GM12878 (cell line): ENCODE results near the gene CDO1.

Source experiments
- CTCF ChIP-seq, 3 experiments: IDR thresholded peaks in 2 of 3; conservative IDR thresholded peaks in 1 of 3; 2 replicates each; pipeline ENCODE4 v1.5.1; 2011; ENCODE audit warnings: low read depth in 3 of 3, low read length in 3 of 3, mild to moderate bottlenecking in 3 of 3, control low read depth in 2 of 3, moderate library complexity in 2 of 3, inconsistent platforms in 1 of 3, mixed read lengths in 1 of 3; ENCODE audit not compliant: control insufficient read depth in 2 of 3, insufficient read depth in 1 of 3; ENCODE audit errors: extremely low read depth in 1 of 3
- E2F4 ChIP-seq: IDR thresholded peaks from 2 replicates; pipeline ENCODE4 v1.6.1; 2012; ENCODE audit warnings: low read depth, low read length, improper control_type of control experiment
- HDAC2 ChIP-seq: fragments of 200-600 bp; sonication (generic); IDR thresholded peaks from 2 replicates; pipeline ENCODE4 v1.6.1; 2017
- IKZF1 ChIP-seq: fragments of 450-650 bp; conservative IDR thresholded peaks from 2 replicates; pipeline ENCODE4 v1.6.1; 2017; ENCODE audit warnings: antibody characterized with exemption, mild to moderate bottlenecking
- JUND ChIP-seq: IDR thresholded peaks from 2 replicates; pipeline ENCODE4 v1.6.1; 2012; ENCODE audit warnings: low read depth, mild to moderate bottlenecking, low read length, improper control_type of control experiment, moderate library complexity
- MAX ChIP-seq: IDR thresholded peaks from 2 replicates; pipeline ENCODE4 v1.6.1; 2012; ENCODE audit warnings: low read depth, low read length, improper control_type of control experiment
- NRF1 ChIP-seq: conservative IDR thresholded peaks from 2 replicates; pipeline ENCODE4 v1.6.1; 2011; ENCODE audit warnings: mild to moderate bottlenecking, low read depth, low read length, improper control_type of control experiment
- POLR2A ChIP-seq: IDR thresholded peaks from 2 replicates; pipeline ENCODE4 v1.6.1; 2011; ENCODE audit warnings: low read depth, mild to moderate bottlenecking, low read length
- SP1 ChIP-seq: IDR thresholded peaks from one replicate; pipeline ENCODE4 v1.6.1; 2011; ENCODE audit warnings: low read depth, low read length
- TAF1 ChIP-seq: IDR thresholded peaks from 2 replicates; pipeline ENCODE4 v1.6.1; 2011; ENCODE audit warnings: mild to moderate bottlenecking, low read depth, low read length, borderline replicate concordance
- ZBTB33 ChIP-seq: fragments of 450-650 bp; IDR thresholded peaks from 2 replicates; pipeline ENCODE4 v1.6.1; 2017; ENCODE audit warnings: mild to moderate bottlenecking

GRCh38 chr5:115795700-115796099 lies 20.8 kb downstream of the CDO1 start:
- no peak for TF ChIP-seq POLR2A
- TF ChIP-seq IKZF1, result no peak
- no peak for TF ChIP-seq CTCF (IDR thresholded peaks at IDR 0.05 in 2 of 3, conservative IDR thresholded peaks at IDR 0.05 in 1 of 3; ENCODE audit: control insufficient read depth in 2 of 3, extremely low read depth in 1 of 3, insufficient read depth in 1 of 3, low read depth in 3 of 3, low read length in 3 of 3)
- TF ChIP-seq HDAC2, result no peak
- TF ChIP-seq JUND, result no peak
- TF ChIP-seq SP1, result no peak
- TF ChIP-seq NRF1, result no peak
- no peak for TF ChIP-seq ZBTB33
- no peak for TF ChIP-seq TAF1
- TF ChIP-seq MAX, result no peak
- TF ChIP-seq E2F4, result no peak
